HG03457 (cell line): ENCODE results near the gene AARSD1.
A peak's percentile ranks its signal among the peaks of the same experiment; 100 is the strongest.
"Not testable (repeated sequence)": the region's sequence is repeated elsewhere in the genome, so short reads cannot be mapped to it uniquely, and the experiment has no call there.

Experiments
- ATAC-seq: cut with Tn5 transposase; IDR thresholded peaks from one replicate; pipeline ENCODE4 v1.9.1; 2021; ENCODE audit warnings: moderate number of reproducible peaks; ENCODE audit not compliant: unreplicated experiment

AARSD1 gene

GRCh38 chr17:42982266-42982665 lies 18.0 kb upstream of the AARSD1 start:
- no peak for ATAC-seq

GRCh38 chr17:42980766-42981397 lies 16.6 kb upstream of the AARSD1 start:
- peak; percentile 24 for ATAC-seq

- ATAC-seq: peak; percentile 40
Observed at GRCh38 chr17:42980274-42980765, 16.1 kb upstream of the AARSD1 start, which contains the start of gene RUNDC1. Gene RUNDC1, plus strand, starts transcription at chr17:42980565. Its CDS starts 12 bp downstream, at chr17:42980577.

GRCh38 chr17:42979511-42980273 lies 15.4 kb upstream of the AARSD1 start, which contains the start of gene PTGES3L:
Gene PTGES3L, minus strand, starts transcription at chr17:42980080. Its CDS starts 27 bp downstream, at chr17:42980053.
- ATAC-seq: no peak

GRCh38 chr17:42975701-42976100 lies 11.4 kb upstream of the AARSD1 start:
- ATAC-seq: not testable (repeated sequence)

DNA sequence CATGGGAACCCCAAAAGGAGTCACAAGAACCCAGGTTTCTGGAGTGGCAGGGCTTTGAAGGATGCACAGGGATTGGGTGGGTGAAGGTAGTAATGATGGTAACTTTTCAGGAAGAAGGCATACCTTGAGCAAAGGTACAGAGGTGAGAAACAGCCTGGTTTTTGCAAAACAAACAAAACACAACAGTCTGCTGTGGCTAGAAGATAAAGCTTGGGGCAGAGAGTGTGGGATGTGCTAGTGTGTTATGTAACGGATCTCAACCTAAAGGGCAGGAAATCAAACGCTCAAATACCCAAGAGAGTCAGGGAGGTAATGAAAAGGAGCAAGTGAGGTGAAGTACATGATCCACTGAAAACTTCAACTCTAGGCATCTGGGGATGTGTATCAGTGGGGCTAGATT lies 11.0 kb upstream of the AARSD1 start:
- no peak for ATAC-seq

DNA sequence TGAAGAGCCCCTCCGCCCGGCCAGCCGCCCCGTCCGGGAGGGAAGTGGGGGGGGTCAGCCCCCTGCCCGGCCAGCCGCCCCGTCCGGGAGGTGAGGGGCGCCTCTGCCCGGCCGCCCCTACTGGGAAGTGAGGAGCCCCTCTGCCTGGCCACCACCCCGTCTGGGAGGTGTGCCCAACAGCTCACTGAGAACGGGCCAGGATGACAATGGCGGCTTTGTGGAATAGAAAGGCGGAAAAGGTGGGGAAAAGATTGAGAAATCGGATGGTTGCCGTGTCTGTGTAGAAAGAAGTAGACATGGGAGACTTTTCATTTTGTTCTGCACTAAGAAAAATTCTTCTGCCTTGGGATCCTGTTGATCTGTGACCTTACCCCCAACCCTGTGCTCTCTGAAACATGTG lies 9.1 kb upstream of the AARSD1 start:
- ATAC-seq: not testable (repeated sequence)

- ATAC-seq: no peak
Observed at GRCh38 chr17:42971589-42971988, 7.3 kb upstream of the AARSD1 start.

GRCh38 chr17:42969001-42969581 lies 4.8 kb upstream of the AARSD1 start:
- ATAC-seq: no peak

GRCh38 chr17:42967925-42968324 lies 3.7 kb upstream of the AARSD1 start:
- no peak for ATAC-seq

DNA sequence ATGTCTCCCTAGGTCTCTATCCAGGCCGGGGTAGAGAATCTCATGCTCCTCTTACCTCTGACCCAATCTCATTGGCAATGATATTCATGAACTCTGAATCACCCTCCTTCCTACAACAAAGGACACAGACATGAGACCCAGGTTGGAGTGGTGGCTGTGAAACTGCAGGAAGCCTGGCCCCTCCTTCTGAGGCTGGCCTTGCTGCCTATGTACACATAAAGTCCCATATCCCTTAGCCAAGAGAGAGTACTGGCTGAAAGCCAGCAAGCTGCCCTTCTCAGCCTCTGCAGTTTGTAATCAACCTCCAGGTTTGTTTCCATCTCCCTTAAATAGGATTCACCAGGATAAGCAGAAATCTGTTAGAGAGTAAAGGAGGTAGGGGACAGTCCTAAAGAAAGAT lies 10.6 kb downstream of the AARSD1 start:
- ATAC-seq: no peak

- no peak for ATAC-seq
Observed at GRCh38 chr17:42950044-42950783, 14.0 kb downstream of the AARSD1 start.

DNA sequence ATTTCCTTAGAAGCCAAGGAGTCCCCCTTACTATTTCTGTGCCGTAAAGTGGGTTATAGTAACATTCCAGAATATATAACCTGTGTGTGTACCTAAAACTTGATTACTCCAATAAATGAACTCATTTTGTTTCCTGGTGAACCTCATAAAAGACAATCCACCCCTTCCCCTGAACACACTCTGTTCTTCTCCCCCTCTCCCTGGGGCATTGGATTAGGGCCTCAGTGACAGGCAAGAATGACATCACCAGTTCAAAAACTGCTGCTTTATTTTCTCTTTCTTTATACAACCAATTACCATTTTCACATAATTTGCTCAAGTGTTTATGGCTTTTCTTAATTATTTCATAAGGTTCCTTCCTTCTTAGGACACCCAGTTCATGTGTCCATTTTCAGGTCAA lies 17.4 kb downstream of the AARSD1 start:
- ATAC-seq: no peak

- no peak for ATAC-seq
Observed at GRCh38 chr17:42944211-42944610, 20.0 kb downstream of the AARSD1 start.

DNA sequence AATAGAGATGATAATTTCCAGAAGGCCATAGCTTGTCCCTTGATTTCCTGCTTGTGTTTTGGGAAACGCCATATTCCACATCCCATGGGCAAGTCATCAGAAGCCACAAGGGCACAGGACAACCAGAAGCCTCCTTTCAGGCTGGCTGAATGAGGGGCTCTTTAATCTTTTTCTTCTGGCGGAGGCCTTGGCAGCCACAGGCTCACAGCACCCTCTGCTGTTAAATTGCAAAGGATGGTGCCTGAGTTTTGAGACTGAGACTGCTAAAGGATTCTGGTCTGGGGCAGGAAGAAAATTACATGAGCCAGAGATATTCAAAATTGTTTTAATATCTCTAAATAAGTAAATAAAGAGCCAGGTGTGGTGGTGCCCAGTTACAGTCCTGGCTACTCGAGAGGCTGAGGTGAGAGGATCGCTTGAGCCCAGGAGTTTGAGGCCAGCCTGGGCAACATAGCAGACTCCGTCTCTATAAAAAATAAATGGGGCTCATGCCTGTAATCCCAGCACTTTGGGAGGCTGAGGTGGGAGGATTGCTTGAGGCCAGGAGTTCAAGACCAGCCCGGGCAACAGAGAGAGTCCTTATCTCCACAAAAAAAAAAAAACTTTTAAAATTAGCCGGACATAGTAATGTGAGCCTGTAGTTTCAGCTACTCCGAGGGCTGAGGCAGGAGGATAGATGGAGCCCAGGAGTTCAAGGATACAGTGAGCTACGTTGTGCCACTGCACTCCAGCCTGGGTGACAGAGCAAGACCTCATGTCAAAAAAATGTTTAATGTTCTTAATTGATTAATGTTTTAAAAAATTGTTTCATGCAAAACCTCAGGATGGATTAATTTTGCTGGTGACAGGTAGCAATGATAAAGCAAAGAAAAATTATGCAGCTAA lies 26.3 kb downstream of the AARSD1 start:
- no peak for ATAC-seq

GRCh38 chr17:42929497-42929844 lies 34.8 kb downstream of the AARSD1 start:
- no peak for ATAC-seq

DNA sequence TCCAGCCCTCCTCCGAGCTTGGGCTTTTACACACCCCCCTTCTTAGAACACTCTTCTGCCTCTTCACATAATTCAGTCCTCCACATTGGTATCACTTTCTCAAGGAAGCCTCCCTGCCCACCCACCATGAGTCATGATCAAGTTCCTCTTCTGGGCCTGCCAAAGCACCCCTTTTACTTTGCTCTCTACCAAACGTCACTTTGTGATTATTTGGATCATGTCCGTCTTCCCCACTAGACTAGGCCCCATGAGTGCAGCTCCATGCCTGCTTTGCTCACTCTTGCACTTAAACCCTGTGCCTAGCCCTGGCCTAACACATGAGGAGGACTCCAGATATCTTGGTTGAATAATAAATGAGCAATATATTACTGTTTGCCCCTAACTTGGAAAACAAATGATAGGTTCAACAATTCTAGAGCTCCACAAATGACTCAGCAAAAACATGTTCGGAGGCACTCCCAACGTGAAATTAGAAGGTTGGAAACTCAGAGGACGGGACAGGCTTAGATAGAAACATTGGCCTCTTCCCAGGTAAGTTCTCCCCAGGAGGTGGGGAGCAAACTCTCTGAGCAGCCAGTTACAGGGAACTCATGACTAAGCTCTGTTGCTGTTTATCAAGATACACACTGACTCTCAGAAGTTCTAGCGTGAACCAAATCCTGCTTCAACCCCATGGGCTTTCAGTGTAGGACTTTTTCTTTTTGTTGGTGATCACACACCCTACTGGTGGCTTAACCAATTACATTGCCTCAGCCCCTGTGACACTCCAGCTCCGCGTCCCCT lies 35.3 kb downstream of the AARSD1 start:
- no peak for ATAC-seq

DNA sequence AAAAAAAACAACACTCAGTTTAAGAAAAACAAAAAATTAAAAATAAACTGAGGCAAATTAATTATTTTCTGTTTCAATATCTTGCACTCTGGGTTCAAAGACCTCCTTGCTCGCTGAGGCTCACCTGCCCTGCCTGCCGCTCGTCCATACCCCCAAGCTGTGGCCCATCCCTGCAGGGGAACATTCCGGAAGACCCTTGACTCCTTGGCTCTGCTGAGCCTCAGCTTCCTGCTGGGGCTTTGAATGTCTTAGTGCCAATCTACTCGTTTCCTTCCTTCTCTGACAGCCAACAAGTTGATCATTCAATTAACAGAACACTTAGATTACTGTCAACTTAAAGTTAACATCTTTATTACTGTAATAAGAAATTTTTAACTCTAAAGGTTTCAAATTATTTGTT lies 39.4 kb downstream of the AARSD1 start:
- no peak for ATAC-seq

GRCh38 chr17:42923472-42923871 lies 40.8 kb downstream of the AARSD1 start:
- ATAC-seq: not testable (repeated sequence)
